ENCODE results near the gene STAP1.
A peak's percentile ranks its signal among the peaks of the same experiment; 100 is the strongest.
"Not testable (repeated sequence)": the region's sequence is repeated elsewhere in the genome, so short reads cannot be mapped to it uniquely, and the experiment has no call there.

The STAP1 gene, protein sequence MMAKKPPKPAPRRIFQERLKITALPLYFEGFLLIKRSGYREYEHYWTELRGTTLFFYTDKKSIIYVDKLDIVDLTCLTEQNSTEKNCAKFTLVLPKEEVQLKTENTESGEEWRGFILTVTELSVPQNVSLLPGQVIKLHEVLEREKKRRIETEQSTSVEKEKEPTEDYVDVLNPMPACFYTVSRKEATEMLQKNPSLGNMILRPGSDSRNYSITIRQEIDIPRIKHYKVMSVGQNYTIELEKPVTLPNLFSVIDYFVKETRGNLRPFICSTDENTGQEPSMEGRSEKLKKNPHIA

GRCh38 chr4:67558493-67558892 is at the start of gene STAP1:
Gene STAP1, plus strand, starts transcription at chr4:67558727. Its CDS starts 83 bp downstream, at chr4:67558810.
- no peak for DNase-seq (ENCODE audit: low spot score)

- DNase-seq (ENCODE audit: low spot score): no peak
Observed at GRCh38 chr4:67512501-67512900, 46.0 kb upstream of the STAP1 start.

DNA sequence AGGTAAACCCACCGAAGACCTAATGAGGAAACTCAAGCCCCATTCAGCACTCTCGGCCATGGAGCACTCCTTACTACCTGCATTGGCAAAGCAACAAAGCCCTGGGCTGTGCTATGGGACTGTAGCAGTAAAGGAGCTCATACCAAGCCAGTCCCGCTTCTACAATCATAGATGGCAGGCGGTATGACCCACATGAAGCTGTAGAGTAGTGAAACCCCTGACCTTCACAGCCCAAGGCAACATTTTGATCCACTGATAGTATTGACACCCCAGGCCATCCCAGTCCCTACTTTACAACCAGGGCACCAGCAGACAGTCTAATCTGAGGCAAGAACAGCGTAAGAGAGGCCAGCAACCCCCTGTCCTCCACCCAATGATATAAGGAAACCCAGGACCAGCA is 38.4 kb upstream of the STAP1 start:
- DNase-seq (ENCODE audit: low spot score): no peak

DNA sequence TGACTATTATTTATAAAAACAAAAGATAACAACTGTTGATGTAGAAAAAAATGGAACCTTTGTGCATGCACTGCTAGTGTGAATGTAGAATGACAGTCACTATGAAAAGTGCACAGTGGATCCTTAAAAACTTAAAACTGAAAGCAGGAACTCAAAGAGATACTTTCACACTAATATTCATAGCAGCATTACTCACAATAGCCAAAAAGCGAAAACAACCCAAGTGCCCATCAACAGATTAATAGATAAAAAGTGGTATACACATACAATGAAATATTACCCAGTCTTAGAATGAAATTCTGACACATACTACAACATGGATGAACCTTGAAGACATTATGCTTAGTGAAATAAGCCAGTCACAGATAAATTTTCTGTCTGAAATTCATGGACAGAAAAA is 37.0 kb upstream of the STAP1 start:
- no peak for DNase-seq (ENCODE audit: low spot score)

DNA sequence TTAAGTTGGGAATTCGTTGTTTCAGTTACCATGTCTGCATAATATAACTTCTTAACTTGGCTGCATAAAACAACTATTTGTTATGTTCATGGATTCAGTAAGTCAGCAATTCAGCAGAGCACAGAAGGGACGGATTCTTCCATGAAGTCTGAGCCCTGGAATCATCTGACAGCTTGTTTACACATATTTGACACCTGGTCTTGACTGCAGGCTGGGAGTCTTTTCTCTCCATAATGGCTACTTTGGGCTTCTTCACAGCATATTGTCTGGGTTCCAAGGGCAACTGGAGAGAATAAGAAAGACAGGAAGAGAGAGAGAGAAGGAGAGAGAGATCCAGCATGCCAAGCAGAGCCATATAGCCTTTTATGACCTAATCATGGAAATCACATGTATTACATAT is 36.3 kb upstream of the STAP1 start:
- no peak for DNase-seq (ENCODE audit: low spot score)

GRCh38 chr4:67522851-67523671 is 35.5 kb upstream of the STAP1 start:
- DNase-seq (ENCODE audit: low spot score): no peak

GRCh38 chr4:67524140-67524539 is 34.4 kb upstream of the STAP1 start:
- not testable (repeated sequence) for DNase-seq (ENCODE audit: low spot score)

GRCh38 chr4:67531379-67531962 is 27.1 kb upstream of the STAP1 start:
- no peak for DNase-seq (ENCODE audit: low spot score)

- not testable (repeated sequence) for DNase-seq (ENCODE audit: low spot score)
Observed at GRCh38 chr4:67532397-67532796, 26.1 kb upstream of the STAP1 start.

GRCh38 chr4:67533112-67533511 is 25.4 kb upstream of the STAP1 start:
- DNase-seq (ENCODE audit: low spot score): no peak

- no peak for DNase-seq (ENCODE audit: low spot score)
Observed at GRCh38 chr4:67535280-67535840, 23.2 kb upstream of the STAP1 start.

DNA sequence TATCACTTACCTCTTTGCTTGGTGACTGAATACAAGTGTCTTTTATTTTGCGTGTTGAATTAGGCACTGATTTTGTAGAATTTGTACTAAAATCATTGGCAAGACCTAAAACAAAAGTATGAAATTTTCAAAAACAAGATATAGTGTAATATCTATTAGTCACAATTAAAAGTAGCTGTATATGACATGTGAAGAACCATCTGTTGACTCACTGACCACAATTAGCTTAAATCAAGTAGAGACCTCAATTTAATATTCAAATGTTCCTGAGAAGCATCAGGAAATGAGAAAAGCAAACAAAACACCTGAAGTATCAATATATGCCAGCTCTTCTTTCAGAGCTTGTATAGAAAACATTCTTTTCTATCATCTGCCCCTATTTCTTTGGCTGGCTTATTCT is 18.7 kb upstream of the STAP1 start:
- DNase-seq (ENCODE audit: low spot score): no peak

- no peak for DNase-seq (ENCODE audit: low spot score)
Observed at GRCh38 chr4:67542076-67542475, 16.5 kb upstream of the STAP1 start.

GRCh38 chr4:67545199-67546003 is 13.1 kb upstream of the STAP1 start, which contains the start of gene CENPC:
Gene CENPC, minus strand, starts transcription at chr4:67545503. Its CDS starts 148 bp downstream, at chr4:67545355.
- peak; percentile 91 for DNase-seq (ENCODE audit: low spot score)

DNA sequence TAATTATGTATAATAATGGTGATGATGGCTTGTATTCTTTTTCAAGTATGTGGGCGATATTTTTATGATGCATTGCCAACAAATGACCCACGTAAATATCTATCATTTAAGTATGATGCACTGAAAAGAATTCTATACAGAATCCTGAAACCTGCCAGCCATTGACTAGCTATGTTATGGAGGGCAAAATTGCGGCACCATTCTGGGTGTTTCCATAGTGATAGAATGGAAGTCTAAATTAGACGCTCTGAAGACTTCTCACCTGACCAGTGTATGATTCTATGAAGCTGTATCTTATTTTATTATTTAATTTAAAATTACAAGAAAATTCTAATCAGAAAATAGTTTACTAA is 12.5 kb upstream of the STAP1 start:
- DNase-seq (ENCODE audit: low spot score): no peak

DNA sequence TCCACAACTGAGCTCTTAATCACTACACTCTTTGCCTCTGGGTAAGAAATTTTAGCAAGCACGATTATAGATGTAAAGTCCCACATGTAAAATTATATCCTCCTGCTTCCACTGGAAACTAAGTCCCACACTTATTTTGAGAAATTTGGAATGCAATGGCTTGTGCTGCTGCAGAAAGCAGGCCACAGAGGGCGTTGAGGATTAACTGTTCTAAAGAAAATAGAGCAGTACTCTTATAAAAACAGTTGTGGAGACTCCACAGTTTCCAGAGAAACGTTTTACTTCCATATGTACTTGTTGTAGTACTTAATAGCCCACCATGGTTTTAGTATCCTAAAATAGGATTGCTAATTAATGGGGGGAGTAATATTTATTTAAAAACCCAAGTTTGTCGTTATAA is 11.6 kb upstream of the STAP1 start:
- DNase-seq (ENCODE audit: low spot score): no peak

DNA sequence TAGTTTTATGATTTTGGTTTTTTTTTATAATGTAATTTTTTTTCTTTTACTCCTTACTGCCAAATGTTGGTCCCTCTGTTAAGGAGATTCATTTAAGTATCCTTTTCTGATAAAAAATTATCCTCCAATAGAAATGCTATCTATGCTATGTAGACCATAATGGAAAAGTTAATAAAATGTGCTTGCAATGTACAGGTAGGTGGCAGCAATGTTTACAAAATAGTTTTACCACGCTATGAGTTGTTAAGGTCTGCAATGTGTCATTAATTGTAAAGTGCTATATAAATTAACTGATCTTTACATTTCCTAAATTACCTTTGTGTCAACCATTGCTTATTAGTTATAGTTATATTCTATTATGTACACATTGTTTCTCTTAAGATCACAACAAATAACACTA is 9.4 kb upstream of the STAP1 start:
- no peak for DNase-seq (ENCODE audit: low spot score)

GRCh38 chr4:67550451-67550850 is 8.1 kb upstream of the STAP1 start:
- DNase-seq (ENCODE audit: low spot score): no peak

GRCh38 chr4:67550857-67551256 is 7.7 kb upstream of the STAP1 start:
- no peak for DNase-seq (ENCODE audit: low spot score)

GRCh38 chr4:67552146-67552792 is 6.3 kb upstream of the STAP1 start:
- not testable (repeated sequence) for DNase-seq (ENCODE audit: low spot score)

GRCh38 chr4:67554096-67554495 is 4.4 kb upstream of the STAP1 start:
- DNase-seq (ENCODE audit: low spot score): no peak
